Activated T-cell treated with anti-CD3 and anti-CD28 coated beads, Interleukin-2, amount 50 U/mL, for 72 hours (primary cell): ENCODE results near the gene C19orf44. TPM values are rescaled to one million over a fixed set of nuclear protein-coding genes. Genes with fewer than 3 reads are reported as not detected.

Experiments
- ATAC-seq, 2 donors: fragments of 150-1000 bp; cut with Tn5 transposase; replicated peaks in 1 of 2; 2 replicates each; pipeline ENCODE4 v1.10.0; 2021; ENCODE audit warnings: moderate library complexity in 2 of 2, mild to moderate bottlenecking in 1 of 2
- DNase-seq, 2 donors: peaks; one replicate each; pipeline ENCODE4 v3.0.0; 2021 to 2022; ENCODE audit warnings: mixed read lengths in 1 of 2
- H3K27ac Mint-ChIP-seq: one replicate; pipeline ENCODE4 v1.8.0; 2022; ENCODE audit warnings: mild to moderate bottlenecking, moderate library complexity, mixed read lengths
- H3K27me3 Mint-ChIP-seq: one replicate; pipeline ENCODE4 v1.8.0; 2022; ENCODE audit warnings: low read depth, mixed read lengths
- H3K36me3 Mint-ChIP-seq, 2 donors: one replicate each; pipeline ENCODE4 v1.8.0; 2022; ENCODE audit warnings: mixed read lengths in 2 of 2, mild to moderate bottlenecking in 1 of 2; ENCODE audit not compliant: insufficient read depth in 2 of 2
- H3K4me1 Mint-ChIP-seq: one replicate; pipeline ENCODE4 v1.8.0; 2022; ENCODE audit warnings: low read depth, mixed read lengths
- H3K4me3 Mint-ChIP-seq, 2 donors: one replicate each; pipeline ENCODE4 v1.8.0; 2022; ENCODE audit warnings: mild to moderate bottlenecking in 2 of 2, mixed read lengths in 2 of 2, moderate library complexity in 2 of 2
- H3K9me3 Mint-ChIP-seq, 2 donors: one replicate each; pipeline ENCODE4 v1.8.0; 2022; ENCODE audit warnings: mixed read lengths in 2 of 2
- total RNA-seq, 2 donors: library from RNA; stranded (reverse); gene quantifications; one replicate each; pipeline ENCODE4 v1.2.3, GENCODE V29; 2022

The C19orf44 gene
- total RNA-seq, 2 donors from 2014 or later = 3.0 to 3.4 TPM

DNA sequence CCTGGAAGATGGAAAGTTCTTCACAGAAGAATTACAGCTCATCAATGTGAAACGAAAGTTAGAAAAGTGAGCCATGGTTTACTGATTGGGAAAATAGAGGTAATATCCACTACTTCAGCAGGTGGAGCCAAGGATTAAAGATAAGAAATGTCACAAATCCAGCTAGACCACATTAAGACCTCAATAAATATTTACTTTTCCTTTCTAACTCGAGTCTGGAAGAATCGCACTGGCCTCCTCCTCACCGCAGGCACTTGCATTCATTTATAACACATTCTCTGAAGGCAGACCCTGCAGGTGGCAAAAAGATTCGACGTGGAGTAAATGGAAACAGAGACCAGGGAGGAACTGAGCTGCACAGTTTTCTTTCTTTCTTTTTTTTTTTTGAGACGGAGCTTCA lies 68.6 kb downstream of the C19orf44 start:
- DNase-seq = no peak
- Mint-ChIP-seq H3K36me3 (peaks cover 11 to 22% of the 10 kb centered on the region in 2 donors), H3K4me1 (peaks cover 28% of the 10 kb centered on the region), H3K9me3 (no peaks in the 10 kb centered on the region), H3K4me3 (no peak overlapping the region), H3K27me3 (no peaks in the 10 kb centered on the region), H3K27ac (no peak overlapping the region)
- no peak for ATAC-seq

DNA sequence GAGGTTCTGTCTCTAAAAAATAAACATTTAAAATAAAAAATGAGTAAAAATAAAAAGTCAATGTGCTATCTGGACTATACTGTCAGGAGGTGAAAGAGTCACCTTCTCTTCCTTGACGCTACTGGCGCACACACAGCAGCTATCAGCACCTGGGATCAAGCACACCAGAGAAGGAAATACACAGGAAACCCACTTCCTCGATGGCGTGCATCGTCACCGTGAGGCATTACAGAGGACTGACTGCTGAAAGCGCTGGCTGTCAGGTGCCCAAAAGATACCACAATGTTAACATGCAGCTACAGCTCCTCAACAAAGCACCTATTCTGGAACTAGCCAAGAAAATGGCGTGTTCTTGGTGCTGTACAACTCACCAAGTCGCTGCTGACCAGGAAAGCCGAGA lies 70.0 kb downstream of the C19orf44 start:
- peak overlapping the region; percentile 98 for H3K27ac Mint-ChIP-seq
- H3K4me1 Mint-ChIP-seq = peaks cover 40% of the 10 kb centered on the region
- H3K27me3 Mint-ChIP-seq = no peaks in the 10 kb centered on the region
- DNase-seq (peak; percentile 62), ATAC-seq (peak; percentile 95 to 98)
- H3K36me3 Mint-ChIP-seq = peaks cover 11 to 18% of the 10 kb centered on the region in 2 donors
- H3K4me3 Mint-ChIP-seq = peak overlapping the region; percentile 83 to 85
- no peaks in the 10 kb centered on the region for H3K9me3 Mint-ChIP-seq

DNA sequence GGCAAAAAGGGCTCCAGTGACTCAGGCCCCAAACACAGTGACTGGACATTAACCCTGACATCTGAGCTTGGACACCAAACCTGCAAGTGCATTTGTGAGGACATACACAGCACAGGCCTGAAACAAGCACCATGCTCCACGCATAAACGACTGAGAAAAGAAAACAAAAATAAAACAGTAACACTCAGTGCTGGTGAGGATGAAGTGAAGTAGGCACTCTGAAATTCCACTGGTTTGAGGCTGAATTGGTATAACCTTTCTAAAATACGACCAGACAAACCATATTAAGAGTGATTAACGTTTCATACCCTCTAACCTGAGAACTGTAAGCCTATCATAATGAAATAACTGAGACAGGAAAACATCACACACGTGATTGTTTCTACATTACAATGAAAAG lies 70.5 kb downstream of the C19orf44 start:
- H3K9me3 Mint-ChIP-seq = no peaks in the 10 kb centered on the region
- ATAC-seq = no peak
- H3K4me1 Mint-ChIP-seq = peaks cover 45% of the 10 kb centered on the region
- no peaks in the 10 kb centered on the region for H3K27me3 Mint-ChIP-seq
- H3K4me3 Mint-ChIP-seq = peak overlapping the region; percentile 83 to 85
- peak overlapping the region; percentile 98 for H3K27ac Mint-ChIP-seq
- DNase-seq = no peak
- peaks cover 11 to 18% of the 10 kb centered on the region in 2 donors for H3K36me3 Mint-ChIP-seq

DNA sequence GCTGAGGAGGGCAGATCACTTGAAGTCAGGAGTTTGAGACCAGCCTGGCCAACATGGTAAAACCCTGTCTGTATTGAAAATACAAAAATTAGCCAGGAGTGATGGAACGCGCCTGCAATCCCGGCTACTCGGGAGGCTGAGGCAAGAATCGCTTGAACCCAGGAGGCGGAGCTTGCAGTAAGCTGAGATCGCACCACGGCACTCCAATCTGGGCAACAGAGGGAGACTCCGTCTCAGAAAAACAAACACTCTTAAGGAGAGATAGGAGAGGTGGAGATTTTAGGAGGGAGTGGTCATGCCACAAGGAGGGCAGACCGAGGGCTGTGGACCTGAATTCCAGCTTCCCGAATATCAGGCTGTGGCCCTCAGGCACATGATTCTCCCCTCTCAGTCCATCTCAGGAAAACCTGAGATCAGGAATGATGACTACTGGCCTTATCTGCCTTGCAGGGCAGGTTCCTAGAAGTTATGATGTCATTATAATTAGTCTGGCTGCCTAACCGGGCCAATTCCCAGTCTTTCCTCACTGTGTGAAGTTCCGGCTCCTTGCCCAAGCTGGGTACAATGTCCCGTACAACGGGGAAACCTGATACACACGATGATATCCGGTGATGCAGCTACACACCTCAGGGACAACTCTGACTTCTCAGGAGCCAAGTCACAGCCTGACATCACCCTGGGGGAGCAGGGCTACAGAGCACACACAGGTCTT lies 73.6 kb downstream of the C19orf44 start:
- DNase-seq (no peak), ATAC-seq (no peak)
- Mint-ChIP-seq H3K9me3 (no peaks in the 10 kb centered on the region), H3K4me1 (peaks cover 68% of the 10 kb centered on the region), H3K36me3 (peaks cover 12 to 17% of the 10 kb centered on the region in 2 donors), H3K27me3 (no peaks in the 10 kb centered on the region), H3K27ac (peak overlapping the region; percentile 79), H3K4me3 (peak overlapping the region in 1 of 2 donors; percentile 20)

Other genes starting within 250 kb of the C19orf44 start
- gene KLF2, start 171.6 kb upstream of the C19orf44 start, total RNA-seq = under 1 TPM; 0.36 to 0.76 TPM
- gene EPS15L1, start 24.4 kb upstream of the C19orf44 start, total RNA-seq = 10 to 100 TPM; 29.4 to 34.8 TPM
- not detected for gene CALR3, start 227 bp upstream of the C19orf44 start, total RNA-seq
- 10 to 100 TPM; 54.8 to 59.6 TPM for gene CHERP, start 46.0 kb downstream of the C19orf44 start, total RNA-seq
- 10 to 100 TPM; 36.5 to 39.5 TPM for gene SLC35E1, start 76.0 kb downstream of the C19orf44 start, total RNA-seq
- 10 to 100 TPM; 18.6 to 20.2 TPM for gene MED26, start 131.8 kb downstream of the C19orf44 start, total RNA-seq
- gene SMIM7, start 163.8 kb downstream of the C19orf44 start, total RNA-seq = 10 to 100 TPM; 75.8 to 81.1 TPM
- 1 to 10 TPM; 1.6 to 2.6 TPM for gene TMEM38A, start 164.7 kb downstream of the C19orf44 start, total RNA-seq
- not detected for gene NWD1, start 223.5 kb downstream of the C19orf44 start, total RNA-seq